Measurements from ENCODE around the gene DHRS4.

The DHRS4 gene

DNA sequence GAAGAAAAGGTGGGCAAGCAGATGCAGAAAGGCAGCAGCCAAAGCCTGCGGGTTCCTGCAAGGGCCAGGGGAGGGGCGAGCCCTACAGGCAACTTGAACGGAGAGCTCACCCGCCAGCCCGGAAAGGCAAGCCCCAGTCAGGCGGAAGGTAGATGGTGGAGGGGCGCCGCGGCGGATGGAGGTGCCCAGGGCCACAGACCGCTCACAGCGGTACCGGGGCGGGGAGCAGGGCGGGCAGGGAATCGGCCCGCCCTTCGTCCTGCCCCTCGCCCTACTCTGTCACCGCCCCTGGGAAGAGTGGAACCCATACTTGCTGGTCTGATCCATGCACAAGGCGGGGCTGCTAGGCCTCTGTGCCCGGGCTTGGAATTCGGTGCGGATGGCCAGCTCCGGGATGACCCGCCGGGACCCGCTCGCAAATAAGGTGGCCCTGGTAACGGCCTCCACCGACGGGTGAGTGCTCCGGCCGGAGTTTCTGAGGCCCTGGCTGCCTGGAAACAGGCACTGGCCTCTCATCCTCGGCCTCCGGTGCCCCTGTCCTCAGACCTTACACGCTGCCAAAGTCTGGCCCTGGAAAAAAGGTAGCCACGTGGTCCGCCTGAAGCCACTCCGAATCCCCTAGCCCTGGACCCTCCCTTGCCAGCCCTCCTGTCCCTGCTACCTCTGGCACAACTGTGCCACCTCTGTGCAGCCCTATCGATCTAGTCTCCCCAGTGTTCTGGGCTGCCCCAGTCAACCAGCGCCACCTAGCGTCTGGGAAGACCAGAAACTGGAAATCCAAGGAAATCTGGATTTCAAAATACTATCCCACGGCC is at the start of gene DHRS4:
Gene DHRS4, plus strand, starts transcription at position 307 of the 815 bp plus-strand sequence. Its CDS starts 19 bp downstream, at position 326.
- DNase-seq (ENCODE audit: low read depth), result peak; percentile 83
- H3K4me3 ChIP-seq (ENCODE audit: low read depth, low read length), result peak within 1 kb of the TSS; percentile 74
- TF ChIP-seq MYC (IDR thresholded peaks at IDR 0.05; ENCODE audit: low read depth, low read length) (no peak; the same call in 1 of the 2 replicates), POLR2A (IDR thresholded peaks at IDR 0.05; ENCODE audit: extremely low read depth, insufficient read length) (peak; percentile 41), MAX (IDR thresholded peaks at IDR 0.05; ENCODE audit: low read depth, low read length) (peak; percentile 16)
- TF ChIP-seq, protein P1, sequence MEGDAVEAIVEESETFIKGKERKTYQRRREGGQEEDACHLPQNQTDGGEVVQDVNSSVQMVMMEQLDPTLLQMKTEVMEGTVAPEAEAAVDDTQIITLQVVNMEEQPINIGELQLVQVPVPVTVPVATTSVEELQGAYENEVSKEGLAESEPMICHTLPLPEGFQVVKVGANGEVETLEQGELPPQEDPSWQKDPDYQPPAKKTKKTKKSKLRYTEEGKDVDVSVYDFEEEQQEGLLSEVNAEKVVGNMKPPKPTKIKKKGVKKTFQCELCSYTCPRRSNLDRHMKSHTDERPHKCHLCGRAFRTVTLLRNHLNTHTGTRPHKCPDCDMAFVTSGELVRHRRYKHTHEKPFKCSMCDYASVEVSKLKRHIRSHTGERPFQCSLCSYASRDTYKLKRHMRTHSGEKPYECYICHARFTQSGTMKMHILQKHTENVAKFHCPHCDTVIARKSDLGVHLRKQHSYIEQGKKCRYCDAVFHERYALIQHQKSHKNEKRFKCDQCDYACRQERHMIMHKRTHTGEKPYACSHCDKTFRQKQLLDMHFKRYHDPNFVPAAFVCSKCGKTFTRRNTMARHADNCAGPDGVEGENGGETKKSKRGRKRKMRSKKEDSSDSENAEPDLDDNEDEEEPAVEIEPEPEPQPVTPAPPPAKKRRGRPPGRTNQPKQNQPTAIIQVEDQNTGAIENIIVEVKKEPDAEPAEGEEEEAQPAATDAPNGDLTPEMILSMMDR (IDR thresholded peaks at IDR 0.05; ENCODE audit: low read depth, low read length), result peak; percentile 84

GRCh38 chr14:23910101-23910875 is 43.3 kb upstream of the DHRS4 start:
- peak; percentile 53 for DNase-seq (ENCODE audit: low read depth)
- no peak for TF ChIP-seq MYC (IDR thresholded peaks at IDR 0.05; ENCODE audit: low read depth, low read length)
- TF ChIP-seq POLR2A (IDR thresholded peaks at IDR 0.05; ENCODE audit: extremely low read depth, insufficient read length), result no peak
- TF ChIP-seq, protein P1 (IDR thresholded peaks at IDR 0.05; ENCODE audit: low read depth, low read length), result peak; percentile 85
- H3K4me3 ChIP-seq (ENCODE audit: low read depth, low read length), result no peak overlapping the region

DNA sequence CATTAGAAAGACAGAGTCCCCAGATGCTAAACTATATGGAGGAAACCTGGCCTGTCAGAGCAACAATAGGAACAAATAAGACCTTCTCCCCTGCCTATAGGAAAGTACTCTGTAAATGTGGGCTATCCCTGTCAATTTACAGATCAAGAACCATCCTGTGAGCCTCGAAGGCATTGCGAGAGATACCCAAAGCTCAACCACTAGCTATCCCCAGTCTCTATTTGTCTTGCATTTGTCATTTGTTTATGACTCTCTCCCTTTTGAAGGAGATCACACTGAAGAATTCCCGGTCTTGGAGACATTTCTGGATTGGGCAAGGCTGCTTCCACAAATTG is 42.7 kb upstream of the DHRS4 start:
- DNase-seq (ENCODE audit: low read depth), result no peak
- H3K4me3 ChIP-seq (ENCODE audit: low read depth, low read length), result no peak overlapping the region
- TF ChIP-seq POLR2A (IDR thresholded peaks at IDR 0.05; ENCODE audit: extremely low read depth, insufficient read length), result no peak
- no peak for TF ChIP-seq MYC (IDR thresholded peaks at IDR 0.05; ENCODE audit: low read depth, low read length)
- TF ChIP-seq, protein P1 (IDR thresholded peaks at IDR 0.05; ENCODE audit: low read depth, low read length), result no peak
- TF ChIP-seq MAX (IDR thresholded peaks at IDR 0.05; ENCODE audit: low read depth, low read length), result no peak

DNA sequence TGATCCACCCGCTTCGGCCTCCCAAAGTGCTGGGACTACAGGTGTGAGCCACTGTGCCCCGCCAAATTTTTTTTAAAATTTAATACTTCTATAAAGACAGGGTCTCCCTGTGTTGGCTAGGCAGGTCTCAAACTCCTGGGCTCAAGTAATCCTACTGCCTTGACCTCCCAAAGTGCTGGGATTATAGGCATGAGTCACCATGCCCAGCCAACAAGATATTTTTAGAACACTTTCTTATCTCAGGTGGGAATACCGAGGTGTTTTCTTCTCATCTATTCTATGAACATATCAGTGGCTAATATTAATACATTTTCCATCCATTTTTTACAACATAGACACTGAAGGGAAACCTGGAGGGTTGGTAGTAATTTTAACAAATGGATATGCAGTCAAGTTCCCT is 38.0 kb upstream of the DHRS4 start:
- H3K4me3 ChIP-seq (ENCODE audit: low read depth, low read length), result no peak overlapping the region
- TF ChIP-seq MYC (IDR thresholded peaks at IDR 0.05; ENCODE audit: low read depth, low read length) (no peak), POLR2A (IDR thresholded peaks at IDR 0.05; ENCODE audit: extremely low read depth, insufficient read length) (no peak), MAX (IDR thresholded peaks at IDR 0.05; ENCODE audit: low read depth, low read length) (no peak)
- TF ChIP-seq, protein P1 (IDR thresholded peaks at IDR 0.05; ENCODE audit: low read depth, low read length), result no peak
- DNase-seq (ENCODE audit: low read depth), result no peak

DNA sequence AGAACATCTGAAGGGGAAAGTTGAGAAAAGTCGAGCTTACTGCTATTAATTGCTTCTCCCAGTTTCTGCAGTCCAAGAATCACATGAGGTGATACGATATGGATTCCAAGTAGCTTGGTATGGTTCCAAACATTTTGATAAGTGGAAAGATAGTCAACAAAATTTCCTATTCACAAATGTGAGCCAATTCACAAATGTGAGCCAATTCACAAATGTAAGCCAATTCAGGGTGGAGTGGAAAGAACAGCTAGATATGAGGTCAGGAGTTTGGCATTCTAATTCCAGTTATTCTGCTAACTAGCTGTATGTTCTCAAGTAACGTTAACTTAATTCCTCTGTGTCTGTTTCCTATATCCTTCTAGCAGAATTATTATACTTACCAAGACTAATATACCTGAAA is 37.6 kb upstream of the DHRS4 start:
- TF ChIP-seq, protein P1 (IDR thresholded peaks at IDR 0.05; ENCODE audit: low read depth, low read length), result no peak
- TF ChIP-seq MYC (IDR thresholded peaks at IDR 0.05; ENCODE audit: low read depth, low read length), result no peak
- TF ChIP-seq MAX (IDR thresholded peaks at IDR 0.05; ENCODE audit: low read depth, low read length), result no peak
- TF ChIP-seq POLR2A (IDR thresholded peaks at IDR 0.05; ENCODE audit: extremely low read depth, insufficient read length), result no peak
- no peak overlapping the region for H3K4me3 ChIP-seq (ENCODE audit: low read depth, low read length)
- DNase-seq (ENCODE audit: low read depth), result no peak

Data from NB4 (cell line).